ENCODE data around the gene RNF187.

GRCh38 chr1:228497817-228498216 is 10.6 kb downstream of the RNF187 start:
- TF ChIP-seq BRCA1 (IDR thresholded peaks at IDR 0.05; ENCODE audit: low read depth, low read length): no peak
- no peak for TF ChIP-seq JUND (IDR thresholded peaks at IDR 0.05; ENCODE audit: low read depth, low read length)
- TF ChIP-seq LARP7 (IDR thresholded peaks at IDR 0.05): no peak
- no peak for TF ChIP-seq POLR2A (IDR thresholded peaks at IDR 0.05; ENCODE audit: low read depth, low read length)
- TF ChIP-seq, protein P1, sequence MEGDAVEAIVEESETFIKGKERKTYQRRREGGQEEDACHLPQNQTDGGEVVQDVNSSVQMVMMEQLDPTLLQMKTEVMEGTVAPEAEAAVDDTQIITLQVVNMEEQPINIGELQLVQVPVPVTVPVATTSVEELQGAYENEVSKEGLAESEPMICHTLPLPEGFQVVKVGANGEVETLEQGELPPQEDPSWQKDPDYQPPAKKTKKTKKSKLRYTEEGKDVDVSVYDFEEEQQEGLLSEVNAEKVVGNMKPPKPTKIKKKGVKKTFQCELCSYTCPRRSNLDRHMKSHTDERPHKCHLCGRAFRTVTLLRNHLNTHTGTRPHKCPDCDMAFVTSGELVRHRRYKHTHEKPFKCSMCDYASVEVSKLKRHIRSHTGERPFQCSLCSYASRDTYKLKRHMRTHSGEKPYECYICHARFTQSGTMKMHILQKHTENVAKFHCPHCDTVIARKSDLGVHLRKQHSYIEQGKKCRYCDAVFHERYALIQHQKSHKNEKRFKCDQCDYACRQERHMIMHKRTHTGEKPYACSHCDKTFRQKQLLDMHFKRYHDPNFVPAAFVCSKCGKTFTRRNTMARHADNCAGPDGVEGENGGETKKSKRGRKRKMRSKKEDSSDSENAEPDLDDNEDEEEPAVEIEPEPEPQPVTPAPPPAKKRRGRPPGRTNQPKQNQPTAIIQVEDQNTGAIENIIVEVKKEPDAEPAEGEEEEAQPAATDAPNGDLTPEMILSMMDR (IDR thresholded peaks at IDR 0.05 in 2 of 3, conservative IDR thresholded peaks at IDR 0.05 in 1 of 3; ENCODE audit: control insufficient read depth in 2 of 3, extremely low read depth in 1 of 3, insufficient read depth in 1 of 3, low read depth in 3 of 3, low read length in 3 of 3): no peak
- no peak for TF ChIP-seq EP300 (IDR thresholded peaks at IDR 0.05; ENCODE audit: borderline replicate concordance in 1 of 2, control insufficient read depth in 1 of 2, low read depth in 2 of 2, low read length in 2 of 2)
